HG02642 (cell line): ENCODE data around the gene PDZD2.
"Not testable (repeated sequence)": the region's sequence is repeated elsewhere in the genome, so short reads cannot be mapped to it uniquely, and the experiment has no call there.

Source experiments
- ATAC-seq: cut with Tn5 transposase; IDR thresholded peaks from one replicate; pipeline ENCODE4 v1.9.1; 2021; ENCODE audit warnings: mild to moderate bottlenecking; ENCODE audit not compliant: unreplicated experiment, poor library complexity

PDZD2 gene

DNA sequence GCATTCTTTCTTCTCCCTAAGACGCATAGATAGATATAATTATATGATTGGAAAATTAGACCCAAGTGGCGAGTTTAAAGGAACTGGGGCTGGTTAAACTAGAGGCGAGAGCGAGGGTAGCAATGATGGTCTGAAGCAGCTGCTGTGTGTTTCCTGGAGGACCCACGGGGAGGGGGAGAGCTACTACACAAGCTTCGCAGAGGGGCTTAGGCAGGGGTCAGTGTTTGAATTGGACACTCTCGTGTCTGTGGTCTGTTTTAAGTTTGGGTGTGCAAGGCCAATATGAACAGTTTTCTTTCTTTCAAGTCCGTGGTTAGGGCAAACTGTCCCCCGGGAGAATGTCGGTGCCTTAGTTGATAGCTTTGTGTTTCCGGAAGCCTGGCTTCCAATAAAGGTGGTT lies 43.1 kb downstream of the PDZD2 start:
- ATAC-seq: no peak

DNA sequence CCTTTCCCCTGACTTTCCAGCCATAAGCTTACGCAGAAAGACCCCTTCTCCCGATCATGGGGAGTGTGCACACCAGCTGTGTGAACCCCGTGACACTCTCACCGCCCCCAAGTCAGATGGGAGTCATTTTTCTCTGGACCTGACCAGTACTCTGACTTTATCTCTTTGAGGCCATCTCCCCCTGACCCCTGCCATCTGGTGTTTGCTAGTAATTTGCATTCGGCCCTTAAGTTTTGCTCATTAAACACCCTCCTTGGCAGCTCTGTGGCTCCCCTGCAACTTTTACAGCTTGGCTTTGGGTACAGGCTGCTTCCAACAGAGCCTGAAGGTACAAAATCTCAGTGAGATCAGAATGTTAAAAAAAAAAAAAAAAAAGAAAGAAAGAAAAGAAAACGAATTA lies 43.9 kb downstream of the PDZD2 start:
- no peak for ATAC-seq

DNA sequence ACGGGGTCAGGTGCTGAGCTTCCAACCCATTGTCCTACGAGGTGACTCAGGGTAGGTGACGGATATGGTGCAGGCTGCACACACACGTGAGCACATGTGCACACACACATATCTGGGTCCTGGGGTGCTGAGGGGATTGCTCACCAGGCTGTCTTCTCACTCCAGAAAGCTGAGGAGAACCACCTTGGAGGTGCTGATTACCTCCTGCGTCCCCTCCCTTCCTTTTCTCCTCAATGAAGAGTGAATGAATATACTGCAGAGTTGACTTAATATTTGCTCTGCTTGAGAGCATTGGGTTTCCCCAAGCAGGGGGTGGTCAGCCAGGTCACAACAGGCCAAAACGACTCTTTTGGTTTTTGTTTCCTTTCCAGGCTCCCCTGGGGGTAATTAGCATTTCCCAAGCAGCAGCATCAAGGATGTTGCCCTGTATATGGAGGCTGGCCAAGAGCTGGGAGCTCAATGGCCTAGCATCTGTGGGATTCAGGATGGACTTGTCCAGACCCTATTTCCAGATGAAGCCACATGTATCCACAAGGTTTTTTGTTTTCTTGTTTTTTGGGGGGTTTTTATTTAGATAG lies 49.7 kb downstream of the PDZD2 start:
- no peak for ATAC-seq

DNA sequence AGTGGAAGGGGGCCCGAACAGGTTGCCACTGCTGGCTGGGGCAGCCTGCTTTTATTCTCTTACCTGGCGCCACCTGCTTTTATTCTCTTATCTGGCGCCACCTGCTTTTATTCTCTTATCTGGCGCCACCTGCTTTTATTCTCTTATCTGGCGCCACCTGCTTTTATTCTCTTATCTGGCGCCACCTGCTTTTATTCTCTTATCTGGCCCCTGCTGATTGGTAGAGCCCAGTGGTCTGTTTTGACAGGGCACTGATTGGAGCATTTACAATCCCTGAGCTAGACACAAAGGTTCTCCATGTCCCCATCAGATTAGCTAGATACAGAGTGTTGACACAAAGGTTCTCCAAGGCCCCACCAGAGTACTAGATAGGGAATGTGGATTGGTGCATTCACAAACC lies 52.5 kb downstream of the PDZD2 start:
- not testable (repeated sequence) for ATAC-seq

DNA sequence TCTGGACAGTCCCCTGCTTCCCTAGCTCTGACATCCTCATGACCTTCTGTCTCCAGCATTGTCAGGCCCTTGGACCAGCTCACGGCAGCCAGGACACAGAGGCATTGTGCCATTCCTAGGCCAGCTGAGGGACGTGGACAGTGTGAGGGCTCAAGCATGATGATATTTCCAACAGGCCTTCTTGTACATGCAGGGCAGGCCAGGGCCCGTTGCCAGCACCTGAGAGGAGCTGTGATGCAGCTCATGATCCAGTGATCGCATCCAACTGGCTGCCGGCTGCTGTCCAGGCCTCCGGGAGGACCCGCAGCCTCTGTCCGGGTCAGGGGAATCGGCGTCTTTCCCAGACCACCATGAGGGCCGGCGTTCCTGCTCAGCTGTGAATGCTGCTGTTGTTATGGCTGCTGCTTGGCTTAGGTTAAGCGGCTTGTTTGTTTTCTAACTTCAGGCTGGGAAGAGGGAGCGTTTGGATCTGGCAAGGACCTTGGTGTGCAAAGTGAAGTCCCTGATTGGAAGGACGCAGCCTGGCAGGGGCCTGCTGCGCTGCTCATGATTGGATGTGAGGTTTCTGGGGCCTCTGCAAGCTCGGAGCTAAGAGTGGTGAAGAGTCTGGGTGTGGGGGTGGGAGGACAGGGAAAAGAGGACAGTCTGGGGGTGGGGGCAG lies 53.8 kb downstream of the PDZD2 start:
- no peak for ATAC-seq

DNA sequence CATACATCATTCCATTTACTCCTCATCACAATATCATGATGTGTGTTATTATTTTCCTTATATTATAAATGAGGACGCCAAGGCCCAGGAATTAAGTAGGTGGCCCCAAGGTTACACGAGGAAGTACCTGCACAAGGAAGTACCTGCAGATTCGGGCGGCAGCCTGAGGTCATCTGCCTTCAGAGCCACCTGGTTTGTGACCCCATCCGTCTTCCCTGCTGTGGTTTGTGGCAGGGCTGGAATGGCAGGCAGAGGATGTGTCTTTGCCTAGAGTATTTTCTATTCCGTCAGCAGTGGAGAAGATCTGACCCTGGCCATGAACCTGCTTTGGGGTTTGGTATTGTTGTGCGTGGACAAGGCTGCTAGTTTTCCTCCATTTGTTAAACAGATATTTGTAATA lies 59.7 kb downstream of the PDZD2 start:
- ATAC-seq: no peak

DNA sequence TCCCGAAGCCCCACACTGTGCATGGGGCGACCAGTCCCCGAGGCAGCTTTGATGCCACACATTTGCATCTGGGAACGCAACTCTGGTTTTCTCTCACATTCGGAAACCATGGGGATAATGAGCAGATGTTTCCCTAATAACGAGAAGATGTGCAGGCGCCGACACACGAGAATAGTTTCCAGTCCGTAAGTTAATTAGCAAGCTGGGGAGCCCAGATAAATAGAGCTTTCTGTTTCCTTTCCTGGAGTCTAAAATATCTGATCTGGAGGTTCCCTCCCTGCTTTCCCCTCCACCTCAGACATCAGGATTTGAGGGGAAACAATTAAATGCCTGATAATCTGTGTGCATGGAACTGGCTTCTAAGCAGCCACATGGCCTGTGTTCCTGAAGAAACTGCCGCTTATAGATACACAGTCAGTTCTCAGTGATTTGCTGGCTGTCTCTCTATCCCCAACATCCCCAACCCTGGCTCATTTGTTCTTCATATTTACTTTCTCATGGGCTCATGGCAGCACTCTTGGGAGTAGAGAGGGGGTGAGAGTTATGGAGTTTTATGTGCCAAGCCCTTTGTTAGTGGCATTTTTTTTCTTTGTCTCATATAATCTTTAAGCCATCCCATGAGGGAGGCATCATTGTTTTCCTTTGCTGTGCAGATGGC lies 62.8 kb downstream of the PDZD2 start:
- ATAC-seq: no peak

DNA sequence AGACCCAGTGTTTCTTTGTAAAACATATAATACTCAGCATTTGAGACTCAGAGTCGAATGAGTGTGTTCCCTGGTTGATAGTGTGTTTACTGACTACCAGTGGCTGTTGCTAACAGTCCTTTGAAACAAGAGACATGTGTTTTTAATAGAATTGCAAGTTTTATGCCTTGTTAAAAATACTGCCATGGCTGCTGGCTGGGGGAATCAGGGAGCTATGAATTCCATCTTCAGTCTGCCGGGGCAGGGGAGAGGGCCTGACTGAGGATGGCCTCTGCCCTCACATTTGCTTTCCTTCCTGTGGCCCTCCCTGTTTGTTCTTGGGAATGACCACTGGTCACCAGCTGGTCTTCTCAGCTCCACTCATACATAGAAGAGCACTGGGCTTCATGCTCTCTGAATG lies 63.8 kb downstream of the PDZD2 start:
- no peak for ATAC-seq

DNA sequence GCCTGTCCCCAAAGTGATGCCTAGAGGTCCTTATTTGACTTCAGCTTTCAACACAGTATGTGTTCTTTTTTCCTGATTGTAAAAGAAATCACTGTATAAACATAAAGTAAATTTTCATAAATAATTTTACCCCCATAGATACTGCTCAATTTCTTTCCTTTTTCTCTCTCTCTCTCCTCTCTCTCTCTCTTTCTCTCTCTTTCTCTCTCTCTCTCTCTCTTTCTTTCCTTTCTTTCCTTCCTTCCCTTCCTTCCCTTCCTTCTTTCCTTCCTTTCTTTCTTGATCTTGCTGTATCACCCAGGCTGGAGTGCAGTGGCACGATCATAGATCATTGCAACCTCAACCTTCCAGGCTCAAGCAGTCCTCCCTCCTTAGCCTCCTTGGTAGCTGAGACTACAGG lies 64.8 kb downstream of the PDZD2 start:
- no peak for ATAC-seq

DNA sequence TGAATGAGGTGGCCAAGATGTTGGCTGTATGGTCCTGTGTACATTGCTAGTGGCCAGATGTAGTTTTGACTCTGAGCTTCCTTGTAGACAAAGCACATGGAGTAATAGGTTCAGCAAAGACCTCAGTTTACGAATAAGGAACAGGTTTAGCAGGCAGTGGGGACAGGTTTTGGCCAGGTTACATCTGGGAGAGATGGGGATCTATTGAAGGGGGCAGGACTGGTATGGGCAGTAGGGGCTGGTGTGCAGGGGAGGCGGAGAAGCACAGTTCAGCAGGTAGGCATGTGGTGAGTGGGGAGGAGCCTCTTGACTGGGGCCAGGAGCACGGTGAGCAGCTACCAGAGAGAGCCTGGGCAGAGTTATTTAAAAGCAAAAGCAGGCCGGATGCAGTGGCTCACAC lies 67.3 kb downstream of the PDZD2 start:
- no peak for ATAC-seq

DNA sequence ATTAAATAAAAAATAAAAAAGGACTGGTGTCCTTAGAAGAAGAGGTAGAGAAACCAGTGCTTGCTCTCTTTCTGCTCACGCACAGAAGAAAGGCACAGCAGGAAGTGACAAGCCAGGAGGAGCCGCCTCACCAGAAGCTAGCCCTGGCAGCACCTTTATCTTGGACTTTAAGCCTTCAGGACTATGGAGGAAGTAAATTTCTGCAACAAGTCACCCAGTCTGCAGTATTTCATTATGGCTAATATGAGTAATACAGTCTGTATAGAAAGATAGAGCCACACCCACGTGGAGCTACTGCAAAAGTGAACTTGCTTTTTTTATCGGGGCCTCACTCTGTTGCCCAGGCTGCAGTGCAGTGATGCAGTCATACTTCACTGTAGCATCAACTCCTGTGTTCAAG lies 68.4 kb downstream of the PDZD2 start:
- no peak for ATAC-seq

DNA sequence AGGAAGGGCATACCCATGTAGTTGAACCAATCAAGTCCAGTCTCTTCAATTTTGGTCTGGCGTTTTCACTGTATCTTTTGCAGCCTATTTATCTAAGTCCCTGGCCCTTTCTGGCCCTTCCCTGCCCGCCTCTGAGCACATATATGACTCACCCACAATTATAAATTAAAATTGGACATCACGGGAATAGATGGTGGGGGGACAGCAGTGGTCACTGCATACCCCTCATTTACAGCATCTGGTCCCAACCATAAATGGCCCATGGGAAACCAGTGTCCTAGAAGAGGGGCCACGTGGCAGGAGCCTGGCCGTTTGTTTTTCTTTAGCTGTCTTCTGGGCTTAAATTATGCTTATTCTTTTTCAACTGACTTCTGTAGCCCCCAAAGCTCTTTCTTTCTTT lies 69.2 kb downstream of the PDZD2 start:
- no peak for ATAC-seq

DNA sequence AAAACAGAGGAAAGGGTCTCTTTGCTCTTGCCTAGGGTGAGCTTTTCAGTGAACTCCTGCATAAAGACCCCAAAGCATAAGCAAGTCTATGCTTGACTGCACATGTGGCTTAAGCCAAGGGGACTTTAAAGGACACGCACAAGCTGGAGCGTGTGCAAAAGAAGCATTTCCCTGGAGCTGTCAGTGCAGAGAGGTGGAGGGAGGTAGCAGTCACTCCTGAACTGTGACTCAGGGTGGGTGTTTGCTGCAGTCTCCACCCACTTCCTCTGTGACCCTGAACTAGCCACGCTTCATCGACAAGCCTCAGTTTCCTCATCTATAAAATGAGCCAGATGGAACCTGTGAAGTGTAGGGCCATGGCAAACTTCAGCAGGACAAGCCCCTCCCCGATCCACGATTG lies 72.4 kb downstream of the PDZD2 start:
- no peak for ATAC-seq

DNA sequence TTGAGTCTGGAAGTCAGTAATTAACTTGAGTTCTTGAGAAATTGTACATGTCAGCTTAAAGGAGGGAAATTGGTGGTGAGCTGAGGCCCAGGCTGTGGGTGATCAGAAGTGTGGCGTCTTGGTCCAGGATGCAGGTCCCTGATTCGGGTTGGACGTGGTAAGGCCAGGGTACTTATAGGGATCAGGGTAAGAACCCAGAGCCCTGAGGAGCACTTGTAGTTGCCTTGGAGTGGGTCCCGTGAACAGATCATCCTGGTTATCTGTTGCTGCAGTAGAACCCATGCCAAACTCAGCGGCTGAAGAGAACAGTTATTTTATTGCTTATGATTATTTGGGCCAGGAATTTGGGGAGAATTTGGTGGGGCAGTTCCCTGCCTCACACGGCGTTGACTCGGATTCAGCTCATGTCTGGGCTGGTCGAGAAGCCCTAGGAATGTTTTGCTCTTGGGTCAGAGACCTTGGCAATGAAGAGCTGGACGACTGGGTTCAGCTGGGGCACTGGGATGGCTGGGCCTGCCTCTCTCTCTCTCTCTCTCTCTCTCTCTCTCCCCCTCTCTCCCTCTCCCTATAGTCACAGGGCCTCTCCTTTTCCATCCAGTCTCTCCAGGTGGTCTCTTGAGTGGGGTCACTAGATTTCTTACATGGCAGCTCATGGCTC lies 73.1 kb downstream of the PDZD2 start:
- ATAC-seq: no peak

DNA sequence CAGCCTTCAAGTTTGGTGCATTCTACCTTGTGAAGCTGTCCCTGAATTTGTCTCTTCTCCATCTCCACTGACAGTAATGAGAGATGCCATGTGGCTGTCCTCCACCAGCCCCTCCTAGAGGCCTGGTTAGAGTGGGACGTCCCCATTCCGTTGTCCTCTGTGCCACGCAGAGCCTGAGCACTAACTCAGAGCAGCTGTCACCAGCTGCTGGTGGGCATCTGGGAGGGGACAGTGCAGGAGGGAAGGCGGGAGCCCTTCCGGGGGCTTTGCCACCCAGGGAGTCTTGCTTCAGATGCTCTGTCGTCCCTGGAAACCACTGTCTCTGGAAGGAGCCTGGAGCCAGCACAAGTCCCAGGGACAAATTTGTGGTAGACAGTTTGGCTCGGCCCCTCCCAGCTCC lies 78.6 kb downstream of the PDZD2 start:
- no peak for ATAC-seq

DNA sequence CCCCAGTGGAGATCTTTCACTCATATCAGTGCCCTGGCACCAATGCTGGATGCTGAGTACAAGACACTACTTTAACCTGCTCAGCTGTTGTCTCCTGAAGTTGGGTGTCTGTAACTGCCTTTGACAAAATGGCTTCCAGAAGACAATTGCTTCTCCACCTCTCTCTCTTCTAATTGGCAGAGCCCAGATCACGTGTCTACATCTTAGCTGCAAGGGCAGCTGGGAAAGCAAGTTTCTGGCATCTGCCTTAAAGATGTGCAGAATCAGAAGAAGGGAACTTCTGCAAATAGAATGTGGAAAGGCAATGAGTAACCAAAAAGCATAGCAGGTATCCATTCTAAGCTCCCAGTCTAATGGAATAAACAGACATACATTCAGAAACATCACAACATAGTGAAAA lies 81.1 kb downstream of the PDZD2 start:
- no peak for ATAC-seq

DNA sequence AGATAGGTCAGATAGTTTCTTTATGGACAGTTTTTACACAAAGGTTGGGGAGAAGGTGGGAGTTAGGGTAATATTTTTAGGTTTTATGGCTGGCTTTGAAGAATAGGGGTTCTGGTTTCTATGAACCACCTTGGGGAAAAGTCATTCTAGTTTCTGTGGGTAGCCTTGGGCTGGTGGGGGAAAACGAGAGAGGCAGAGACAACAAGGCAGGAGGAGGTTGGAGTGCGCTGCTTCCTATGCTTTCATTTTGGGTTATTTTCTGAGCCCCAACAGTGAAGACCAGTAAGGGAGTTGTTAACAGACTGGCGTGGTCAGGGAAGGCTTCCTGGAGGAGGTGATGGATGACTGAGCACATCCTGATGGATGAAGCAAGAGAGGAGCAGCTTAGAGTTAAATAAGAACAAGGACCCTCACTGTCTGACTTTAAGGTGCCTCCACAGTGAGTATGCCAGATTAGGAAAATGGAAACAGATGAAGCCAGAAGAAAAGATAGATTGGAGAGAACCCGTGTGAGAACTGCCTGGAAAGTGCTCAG lies 81.9 kb downstream of the PDZD2 start:
- ATAC-seq: no peak

DNA sequence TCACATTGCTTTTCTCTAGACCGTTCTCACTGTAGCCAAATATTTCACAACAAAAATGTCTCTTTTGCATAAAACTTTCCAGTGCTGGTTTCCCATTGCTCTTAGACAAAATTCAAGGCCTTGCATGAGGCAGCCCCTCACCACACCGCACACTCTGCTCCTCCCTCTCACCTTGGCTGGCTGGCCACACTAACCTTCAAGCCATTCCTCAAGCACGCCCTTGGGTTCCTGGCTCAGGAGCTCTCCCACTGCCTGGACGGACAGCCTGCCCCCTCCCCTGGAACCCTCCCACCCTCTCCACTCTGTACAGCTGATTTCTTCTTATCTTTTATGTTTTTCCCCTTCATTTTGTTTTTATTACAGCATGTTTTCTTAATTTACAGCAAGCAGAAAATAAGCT lies 83.2 kb downstream of the PDZD2 start:
- no peak for ATAC-seq

DNA sequence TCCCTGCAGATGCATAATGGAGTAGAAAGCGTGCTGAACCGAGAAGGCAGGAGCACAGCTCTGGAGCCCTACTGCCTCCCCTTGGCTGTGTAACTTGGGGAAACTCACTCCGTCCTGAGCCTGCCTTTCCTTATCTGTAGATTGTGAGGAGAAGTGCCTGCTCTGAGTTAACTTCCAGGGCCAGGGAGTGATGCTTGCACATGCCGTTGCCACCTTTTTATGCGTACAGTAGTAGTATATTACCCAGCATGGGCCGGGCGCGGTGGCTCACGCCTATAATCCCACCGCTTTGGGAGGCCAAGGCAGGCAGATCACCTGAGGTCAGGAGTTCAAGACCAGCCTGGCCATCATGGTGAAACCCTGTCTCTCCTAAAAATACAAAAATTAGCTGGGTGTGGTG lies 87.1 kb downstream of the PDZD2 start:
- ATAC-seq: no peak

DNA sequence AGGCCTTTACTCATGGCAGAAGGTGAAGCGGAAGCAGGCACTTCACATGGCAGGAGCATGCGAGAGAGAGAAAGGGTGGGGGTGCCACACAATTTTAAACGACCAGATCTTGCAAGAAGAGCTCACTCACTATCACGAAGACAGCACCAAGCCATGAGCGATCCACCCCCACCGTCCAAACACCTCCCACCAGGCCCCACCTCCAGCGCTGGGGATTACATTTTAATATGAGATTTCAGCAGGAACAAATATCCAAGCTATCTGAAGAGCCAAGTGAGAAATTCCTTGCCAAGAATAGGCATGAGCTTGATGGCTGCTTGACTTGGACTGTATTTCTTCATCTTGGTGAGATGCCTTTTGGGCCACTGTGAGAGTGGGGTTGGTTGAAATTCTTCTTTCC lies 88.0 kb downstream of the PDZD2 start:
- ATAC-seq: no peak

DNA sequence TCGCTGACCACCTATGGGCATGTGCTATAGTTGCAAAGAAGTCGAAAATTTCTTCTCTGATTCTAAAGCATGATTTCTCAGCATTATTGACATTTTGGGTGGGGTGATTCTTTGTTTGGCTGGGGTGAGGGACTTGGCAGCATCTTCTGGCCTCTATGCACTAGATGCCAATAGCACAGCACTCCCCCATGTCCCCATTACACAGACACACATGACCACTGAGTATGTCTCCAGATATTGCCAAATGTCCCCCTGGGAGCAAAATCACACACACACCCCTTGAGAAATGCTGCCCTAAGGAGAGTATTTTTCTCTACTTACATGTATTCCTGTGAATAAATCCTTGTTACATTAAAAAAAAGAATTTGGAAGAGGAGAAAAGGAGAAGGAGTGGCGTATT lies 89.1 kb downstream of the PDZD2 start:
- no peak for ATAC-seq
